Stimulated activated CD4-positive, alpha-beta T cell treated with anti-CD3 and anti-CD28 coated beads, Interleukin-15, amount 100 ng/mL, for 48 hours (primary cell): ENCODE results near the gene SLIT3.

Experiments used
- DNase-seq, 2 donors: peaks; one replicate each; pipeline ENCODE4 v3.0.0-alpha.2; 2020; ENCODE audit warnings: low read depth in 2 of 2

SLIT3 gene

DNA sequence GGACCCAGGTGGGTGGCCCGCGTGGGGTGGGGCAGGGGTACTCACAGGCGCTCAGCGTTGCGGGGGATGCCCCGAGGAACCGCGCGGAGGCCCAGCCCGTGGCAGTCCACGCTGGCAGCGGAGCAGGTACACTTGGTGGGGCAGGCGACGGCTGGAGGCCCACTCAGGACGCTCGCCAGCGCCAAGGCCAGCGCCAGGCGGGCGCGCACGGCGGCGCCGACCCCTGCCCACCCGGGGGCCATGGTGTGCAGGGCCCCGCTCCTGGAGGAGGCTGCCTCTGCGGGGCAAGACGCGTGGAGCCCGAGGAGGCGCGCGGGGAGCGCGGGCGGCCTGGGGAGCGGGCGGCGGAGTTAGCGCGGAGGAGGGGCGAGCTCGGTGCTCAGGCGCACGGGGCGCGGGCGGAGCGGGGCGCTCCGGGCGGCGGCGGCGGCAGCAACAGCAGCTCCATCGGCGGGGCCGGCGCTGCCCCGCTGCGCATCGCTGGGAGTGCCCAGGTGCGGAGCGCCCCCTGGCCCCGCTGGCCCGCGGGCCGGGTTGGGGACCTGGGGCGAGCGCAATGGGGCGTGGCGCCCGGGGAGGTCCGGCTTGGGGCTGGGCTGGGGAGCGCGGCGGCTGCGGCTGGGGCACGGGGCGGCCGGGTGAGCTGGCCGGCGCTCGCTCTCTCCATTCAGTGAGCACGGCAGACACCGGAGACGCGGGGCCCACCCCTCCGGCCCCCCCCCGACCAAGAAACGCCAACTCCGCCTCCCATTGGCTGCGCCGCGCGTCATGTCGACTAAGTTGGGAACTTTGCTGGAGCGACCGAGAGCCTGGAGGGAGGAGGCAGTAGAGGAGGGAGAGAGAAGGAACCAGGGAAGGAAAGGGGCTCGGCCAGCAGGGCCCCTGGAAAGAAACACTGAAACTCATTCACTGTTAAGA, at the start of gene SLIT3:
Gene SLIT3, minus strand, starts transcription at position 672 of the 918 bp plus-strand sequence. Its CDS starts 430 bp downstream, at position 242.
- no peak for DNase-seq

DNA sequence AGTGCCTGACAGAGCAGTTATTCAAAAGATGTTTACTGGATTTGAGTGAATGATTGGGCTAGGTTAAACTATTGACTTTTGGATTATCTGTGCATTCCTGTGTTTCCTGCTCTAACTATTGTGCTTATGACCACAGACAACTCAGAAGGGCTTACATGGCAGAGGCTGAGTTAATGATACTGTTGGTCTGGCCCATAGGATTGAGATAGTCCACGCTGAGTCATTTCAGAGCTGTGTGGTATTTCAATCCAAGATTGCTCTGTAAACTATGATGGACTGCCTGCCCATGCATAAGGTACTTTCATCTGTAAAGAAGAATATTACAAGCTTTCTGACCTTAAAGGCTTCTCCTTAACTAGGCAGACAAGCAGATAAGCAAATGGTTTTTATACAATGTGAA, 49.1 kb upstream of the SLIT3 start:
- no peak for DNase-seq

DNA sequence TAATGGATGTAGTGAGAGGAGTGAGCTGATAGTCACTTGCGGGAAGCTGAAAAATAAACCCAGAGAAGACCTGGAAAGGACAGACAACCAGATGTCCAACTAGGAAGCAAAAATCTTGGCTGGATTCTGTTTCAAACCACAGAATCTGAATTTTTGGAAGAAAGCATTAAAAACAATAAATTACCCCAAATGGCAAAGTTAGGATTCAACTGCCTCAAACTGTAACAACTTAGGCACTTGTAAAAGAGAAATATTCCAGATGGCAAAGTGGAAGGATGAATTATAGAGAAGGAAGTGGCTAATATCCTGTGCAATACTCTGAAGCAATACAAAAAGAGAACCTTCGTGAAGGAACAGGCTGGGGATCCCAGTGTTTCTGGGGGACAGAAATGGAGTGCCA, 46.8 kb upstream of the SLIT3 start:
- DNase-seq: no peak

DNA sequence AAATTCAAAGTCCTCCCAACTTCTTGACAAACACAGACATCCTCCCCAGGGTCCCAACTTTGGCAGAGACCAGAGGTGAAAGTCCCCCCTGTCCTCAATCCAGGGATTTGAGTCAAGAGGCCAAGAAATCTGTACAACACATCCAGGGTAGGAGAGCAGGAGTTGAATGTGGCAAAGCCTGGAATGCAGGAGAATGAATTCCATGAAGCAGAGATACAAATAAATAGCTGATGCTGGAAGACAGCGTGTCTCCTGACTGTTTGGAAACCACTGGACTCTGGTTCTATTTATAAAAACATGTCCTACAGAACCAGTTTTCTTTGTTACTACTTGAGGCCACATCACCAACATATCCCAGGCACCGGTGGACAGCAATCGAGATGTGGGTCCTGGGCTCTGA, 43.7 kb upstream of the SLIT3 start:
- DNase-seq: no peak

DNA sequence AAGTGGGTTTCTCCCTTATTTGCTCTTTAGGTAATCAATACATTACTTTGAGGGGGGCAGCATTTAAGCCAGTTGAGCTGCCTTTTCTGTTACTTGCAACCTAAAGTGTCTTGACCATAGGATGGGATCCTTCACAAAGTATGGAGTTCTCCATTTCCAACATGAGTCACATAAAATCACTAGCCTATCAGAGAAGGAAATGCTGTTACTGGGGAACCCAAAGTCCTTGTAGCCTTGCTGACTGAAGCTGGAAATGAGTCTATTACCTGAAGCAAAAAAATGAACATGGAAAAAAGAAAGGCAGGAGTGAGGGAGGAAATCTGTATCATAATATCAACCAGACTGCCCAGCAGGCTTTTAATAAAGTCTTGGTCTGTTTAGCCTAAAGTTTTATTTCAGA, 42.8 kb upstream of the SLIT3 start:
- DNase-seq: no peak

GRCh38 chr5:169341556-169341955, 40.6 kb upstream of the SLIT3 start:
- DNase-seq: no peak

DNA sequence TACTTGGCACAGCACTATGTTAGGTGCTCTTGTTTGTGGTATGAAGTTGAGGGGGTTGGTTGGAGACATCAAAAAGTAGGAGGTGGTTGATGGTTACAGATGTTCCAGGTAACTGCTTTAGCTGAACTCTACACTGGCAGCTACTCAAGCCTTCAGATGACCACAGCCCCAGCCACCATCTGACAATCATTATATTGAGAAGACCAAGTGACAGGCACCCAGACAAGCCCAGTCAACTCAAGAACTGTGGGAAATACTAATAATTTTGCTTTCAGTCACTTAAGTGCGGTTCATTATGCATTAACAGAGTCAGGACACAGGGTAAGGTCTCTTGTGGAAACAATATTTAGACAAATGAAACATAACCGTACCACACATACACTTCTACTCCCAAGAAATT, 38.9 kb upstream of the SLIT3 start:
- no peak for DNase-seq

DNA sequence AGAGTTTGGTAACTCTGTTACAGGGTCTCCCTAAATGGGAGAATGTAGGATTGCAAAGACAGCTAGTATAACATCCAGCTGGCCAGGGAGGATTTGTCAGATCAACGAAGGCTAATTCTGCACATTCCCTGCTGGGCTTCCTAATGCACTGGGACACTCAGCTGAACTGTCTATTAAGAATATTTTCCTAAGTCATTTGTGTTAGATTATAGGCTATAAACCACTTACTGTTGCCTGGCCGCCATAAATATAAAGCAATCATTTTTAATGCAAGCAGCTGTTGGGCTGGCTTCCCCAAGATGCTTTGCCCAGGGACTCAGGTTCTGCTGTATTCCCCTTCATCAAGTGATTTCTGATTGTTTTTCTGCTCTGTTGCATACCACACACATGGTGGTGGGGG, 35.3 kb upstream of the SLIT3 start:
- no peak for DNase-seq

- DNase-seq: no peak
Measured at GRCh38 chr5:169335806-169336205, 34.9 kb upstream of the SLIT3 start.

- no peak for DNase-seq
Measured at GRCh38 chr5:169333518-169333917, 32.6 kb upstream of the SLIT3 start.

GRCh38 chr5:169331292-169331852, 30.4 kb upstream of the SLIT3 start:
- no peak for DNase-seq

DNA sequence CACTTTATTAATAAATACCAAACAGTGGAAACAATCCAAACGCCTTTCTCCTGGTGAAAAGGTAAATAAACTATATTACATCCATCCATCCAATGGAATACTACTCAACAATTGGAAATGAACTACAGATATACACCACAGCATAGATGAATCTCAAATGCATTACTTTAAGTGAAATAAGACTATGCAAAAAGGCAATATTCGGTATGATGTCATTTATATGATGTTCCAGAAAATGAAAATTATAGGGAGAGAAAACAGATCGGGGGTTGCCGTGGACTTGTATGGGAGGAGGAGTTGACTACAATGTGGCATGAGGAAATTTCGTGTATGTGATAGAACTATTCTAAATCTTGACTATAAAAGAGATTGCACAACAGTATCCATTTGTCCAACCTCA, 27.5 kb upstream of the SLIT3 start:
- no peak for DNase-seq

DNA sequence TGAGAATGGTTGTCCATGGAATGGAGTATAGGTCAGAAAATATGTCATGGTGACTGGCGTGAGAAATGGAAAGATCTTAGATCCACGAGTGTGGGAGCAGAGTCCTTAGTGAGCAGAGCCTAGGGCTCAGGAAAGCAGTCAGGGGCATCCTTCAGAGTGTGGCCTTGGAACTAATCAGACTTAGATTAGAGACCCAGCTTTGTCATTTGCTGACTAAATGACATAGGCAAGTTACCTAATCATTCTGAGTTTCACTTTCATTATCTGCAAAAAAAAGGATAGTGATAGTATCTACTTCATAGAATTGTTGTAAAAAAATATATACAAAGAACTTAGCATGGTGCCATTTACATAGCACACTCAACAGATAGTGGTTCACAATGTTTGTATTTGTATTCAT, 24.3 kb upstream of the SLIT3 start:
- DNase-seq: no peak

DNA sequence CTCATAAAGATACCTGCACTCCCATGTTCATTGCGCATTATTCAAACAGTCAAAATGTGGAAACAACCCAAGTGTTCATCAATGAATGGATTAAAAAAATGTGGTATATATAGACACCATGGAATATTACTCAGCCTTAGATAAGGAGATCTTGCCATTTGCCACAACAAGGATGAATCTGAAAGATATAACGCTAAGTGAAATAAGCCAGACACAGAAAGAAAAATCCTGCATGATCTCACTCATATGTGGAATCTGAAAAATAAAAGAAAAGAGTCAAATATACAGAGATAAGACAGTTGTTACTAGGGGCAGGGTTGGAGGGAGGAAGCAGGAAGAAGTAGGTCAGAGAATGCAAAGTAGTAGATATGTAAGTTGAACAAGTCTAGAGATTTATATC, 17.6 kb upstream of the SLIT3 start:
- DNase-seq: no peak

GRCh38 chr5:169307646-169308045, 6.7 kb upstream of the SLIT3 start:
- DNase-seq: no peak

DNA sequence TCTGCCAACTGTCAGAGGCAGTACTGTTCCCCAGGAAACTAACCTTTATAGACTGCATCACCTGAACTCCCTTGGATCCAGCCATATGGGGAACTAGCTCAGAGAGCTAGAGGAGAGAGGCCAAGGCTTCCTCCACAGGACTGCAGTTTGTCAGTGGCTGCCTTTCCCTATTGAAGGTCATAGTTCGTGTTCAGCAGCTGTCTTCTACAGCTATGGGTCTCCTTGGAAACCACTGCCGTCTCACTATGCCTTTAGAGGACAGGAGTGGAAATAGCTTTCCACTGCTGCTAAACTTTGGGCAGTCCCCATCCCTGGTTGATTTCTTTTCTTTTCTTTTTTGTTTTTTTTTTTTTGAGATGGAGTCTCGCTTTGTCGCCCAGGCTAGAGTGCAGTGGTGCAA, 4.4 kb upstream of the SLIT3 start:
- no peak for DNase-seq

GRCh38 chr5:169304175-169304574, 3.2 kb upstream of the SLIT3 start:
- no peak for DNase-seq

- DNase-seq: no peak
Measured at GRCh38 chr5:169303119-169303515, 2.2 kb upstream of the SLIT3 start.

- peak; percentile 33 to 61 for DNase-seq
Measured at GRCh38 chr5:169302491-169303118, 1.7 kb upstream of the SLIT3 start.

GRCh38 chr5:169301986-169302385, 1.0 kb upstream of the SLIT3 start:
- DNase-seq: no peak

- no peak for DNase-seq
Measured at GRCh38 chr5:169301386-169301934, 521 bp upstream of the SLIT3 start.

DNA sequence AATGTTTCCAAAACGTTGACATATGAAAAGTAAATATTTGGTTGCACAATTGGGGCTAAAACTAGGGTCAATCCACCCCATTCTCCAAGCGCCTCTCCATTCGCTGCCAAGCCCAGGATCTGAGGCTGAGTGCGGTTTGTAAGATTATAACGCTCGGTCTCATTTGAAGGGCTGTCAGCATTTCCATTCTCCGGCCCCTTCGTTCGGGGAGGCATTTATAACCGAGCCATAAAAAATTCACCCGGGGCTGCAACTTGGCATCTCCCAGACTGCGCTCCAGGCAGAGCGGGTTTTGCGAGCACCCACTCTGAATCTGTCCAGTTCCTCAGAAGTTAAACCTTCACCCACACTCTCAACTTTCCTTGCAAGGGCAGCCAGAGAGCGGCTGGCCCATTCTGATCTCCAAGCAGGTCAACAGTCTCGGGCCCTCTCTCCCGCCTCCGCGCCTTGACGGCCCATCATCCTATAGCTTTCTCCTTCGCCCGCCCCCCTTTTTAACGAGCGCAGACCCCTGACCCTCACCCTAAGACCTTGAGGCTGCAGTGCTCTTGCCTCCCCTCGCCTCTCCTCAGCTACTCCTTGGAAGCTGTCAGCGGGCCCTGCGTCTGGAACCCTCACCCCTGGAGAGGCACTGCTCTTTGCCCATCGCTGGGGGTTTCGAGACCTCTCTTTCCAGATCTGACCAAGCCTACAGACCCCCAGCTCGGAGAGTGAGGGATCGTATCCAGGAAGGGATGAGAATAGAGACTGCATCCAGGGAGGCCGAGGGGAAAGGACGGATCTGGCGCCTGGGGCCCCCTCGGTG, 1.1 kb downstream of the SLIT3 start:
- no peak for DNase-seq
